HepG2 (cell line): ENCODE measurements around the gene PLXNB2. TPM values are rescaled to one million over a fixed set of nuclear protein-coding genes. Genes with fewer than 3 reads are reported as not detected.
A peak's percentile ranks its signal among the peaks of the same experiment; 100 is the strongest.

Experiments
- ATAC-seq: fragments of 200-7000 bp; cut with Tn5 transposase; 3 replicates; pipeline ENCODE4 v1.9.1; 2020; ENCODE audit warnings: mild to moderate bottlenecking, moderate library complexity
- BruUV-seq: library from RNA; stranded (reverse); fragments of 400-500 nt; replicated peaks from 2 replicates; lab custom pipeline; 2021; lab: Mats Ljungman, UMichigan
- CTCF ChIA-PET: fragments of 300-600 bp; formaldehyde crosslinking; extraction: SDS; loops from one replicate; lab custom pipeline; 2021; ENCODE audit warnings: low total read pairs, inconsistent platforms, low intra/inter-chr PET ratio; lab: Yijun Ruan, JAX
- POLR2A ChIA-PET: fragments of 350-600 bp; sonication (Branson Sonifier 250); formaldehyde crosslinking; loops from one replicate; lab custom pipeline; 2020; ENCODE audit warnings: antibody characterized with exemption, inconsistent platforms; lab: Yijun Ruan, JAX
- DNase-seq: peaks from one replicate; pipeline ENCODE4 v3.0.0-alpha.2; 2015; ENCODE audit warnings: low spot score
- FAIRE-seq: peaks from 3 replicates; lab custom pipeline; 2011; peaks lifted over from hg19 to GRCh38; lab: Jason Lieb, UNC
- H2AFZ ChIP-seq: one replicate; pipeline ENCODE4 v1.6.1; 2011; ENCODE audit warnings: low read length, inconsistent platforms
- H3K27ac ChIP-seq: fragments of 300-600 bp; 3 replicates; pipeline ENCODE4 v1.8.0; 2011; ENCODE audit warnings: mixed run types, mild to moderate bottlenecking, mixed read lengths, low read length, inconsistent platforms; ENCODE audit not compliant: insufficient read depth; ENCODE audit errors: extremely low read length
- H3K27me3 ChIP-seq, 2 experiments: fragments of 200-600 bp in 1 of 2; 2 replicates in 1 of 2; 3 replicates in 1 of 2; pipeline versions ENCODE4 v1.6.0 to v1.8.0; 2011; ENCODE audit warnings: low read length in 2 of 2, mild to moderate bottlenecking in 2 of 2, moderate library complexity in 2 of 2, inconsistent platforms in 1 of 2; ENCODE audit not compliant: insufficient read depth in 2 of 2, control insufficient read depth in 1 of 2
- H3K36me3 ChIP-seq, 2 experiments: fragments of 200-600 bp in 1 of 2; replicated peaks in 1 of 2; 2 replicates in 1 of 2; 3 replicates in 1 of 2; pipeline versions ENCODE4 v1.5.1 to v1.8.0; 2011; ENCODE audit warnings: low read length in 2 of 2, inconsistent platforms in 1 of 2; ENCODE audit not compliant: insufficient read depth in 2 of 2, control insufficient read depth in 1 of 2
- H3K4me1 ChIP-seq: 2 replicates; pipeline ENCODE4 v1.5.1; 2012; ENCODE audit warnings: low read length, inconsistent platforms; ENCODE audit not compliant: insufficient read depth
- H3K4me2 ChIP-seq: 2 replicates; pipeline ENCODE4 v1.6.0; 2011; ENCODE audit warnings: low read depth, low read length, inconsistent platforms
- H3K4me3 ChIP-seq, 3 experiments: fragments of 200-600 bp in 1 of 3; sonication (generic), shearing (Covaris generic) in 1 of 3; replicated peaks in 1 of 3; 2 replicates each; pipeline ENCODE4 v1.5.1; 2011 to 2016; ENCODE audit warnings: low read length in 3 of 3, inconsistent platforms in 2 of 3, low read depth in 2 of 3, mild to moderate bottlenecking in 2 of 3, control low read depth in 1 of 3, mixed read lengths in 1 of 3; ENCODE audit not compliant: insufficient read depth in 1 of 3
- H3K79me2 ChIP-seq: one replicate; pipeline ENCODE4 v1.6.1; 2011; ENCODE audit warnings: low read length, inconsistent platforms; ENCODE audit not compliant: insufficient read depth
- H3K9ac ChIP-seq: 2 replicates; pipeline ENCODE4 v1.6.0; 2011; ENCODE audit warnings: mild to moderate bottlenecking, low read depth, low read length, inconsistent platforms; ENCODE audit not compliant: insufficient read depth
- H3K9me3 ChIP-seq: 2 replicates; pipeline ENCODE4 v1.5.1; 2012; ENCODE audit warnings: mild to moderate bottlenecking, low read length
- H4K20me1 ChIP-seq: 2 replicates; pipeline ENCODE4 v1.6.0; 2011; ENCODE audit warnings: inconsistent platforms, mild to moderate bottlenecking, low read length, moderate library complexity; ENCODE audit not compliant: insufficient read depth
- BHLHE40 ChIP-seq: IDR thresholded peaks from 2 replicates; pipeline ENCODE4 v1.6.1; 2011; ENCODE audit warnings: low read length, improper control_type of control experiment
- CC2D1A ChIP-seq: sonication (generic); formaldehyde crosslinking; IDR thresholded peaks from 2 replicates; pipeline ENCODE4 v1.8.1; 2023; ENCODE audit warnings: mild to moderate bottlenecking, missing genetic modification reagents
- FOXK1 ChIP-seq: sonication (generic); formaldehyde crosslinking; IDR thresholded peaks from 2 replicates; pipeline ENCODE4 v1.4.0; 2020; ENCODE audit warnings: low read depth, missing genetic modification reagents, borderline replicate concordance
- FOXP1 ChIP-seq, 2 experiments: fragments of 450-650 bp in 1 of 2; IDR thresholded peaks; 2 replicates each; pipeline ENCODE4 v1.6.1; 2017 to 2018; ENCODE audit warnings: antibody characterized with exemption in 1 of 2
- NFKB2 ChIP-seq: sonication (generic); formaldehyde crosslinking; IDR thresholded peaks from 2 replicates; pipeline ENCODE4 v1.4.0; 2020; ENCODE audit warnings: missing genetic modification reagents, borderline replicate concordance
- REXO4 ChIP-seq: sonication (generic); formaldehyde crosslinking; IDR thresholded peaks from 2 replicates; pipeline ENCODE4 v1.8.0; 2022; ENCODE audit warnings: missing genetic modification reagents, mild to moderate bottlenecking, borderline replicate concordance
- SIN3A ChIP-seq: IDR thresholded peaks from 2 replicates; pipeline ENCODE4 v1.6.1; 2011; ENCODE audit warnings: low read depth, mild to moderate bottlenecking, control low read depth, low read length, borderline replicate concordance
- SIN3B ChIP-seq: fragments of 150-350 bp; IDR thresholded peaks from 2 replicates; pipeline ENCODE4 v1.6.1; 2014; ENCODE audit warnings: low read length
- TBX3 ChIP-seq: fragments of 450-650 bp; IDR thresholded peaks from 2 replicates; pipeline ENCODE4 v1.6.1; 2017; ENCODE audit warnings: antibody characterized with exemption, mild to moderate bottlenecking, inconsistent platforms, borderline replicate concordance
- TMF1 ChIP-seq: sonication (generic); formaldehyde crosslinking; IDR thresholded peaks from 2 replicates; pipeline ENCODE4 v1.8.1; 2022; ENCODE audit warnings: low read depth, missing genetic modification reagents
- ZNF296 ChIP-seq: sonication (generic); formaldehyde crosslinking; conservative IDR thresholded peaks from 2 replicates; pipeline ENCODE4 v1.5.0; 2020; ENCODE audit warnings: mild to moderate bottlenecking, missing genetic modification reagents
- ZNF337 ChIP-seq: sonication (generic); formaldehyde crosslinking; IDR thresholded peaks from 2 replicates; pipeline ENCODE4 v1.5.1; 2020; ENCODE audit warnings: missing genetic modification reagents, low read depth, mild to moderate bottlenecking, borderline replicate concordance
- ZNF556 ChIP-seq: sonication (generic); formaldehyde crosslinking; IDR thresholded peaks from 2 replicates; pipeline ENCODE4 v1.4.0; 2020; ENCODE audit warnings: mild to moderate bottlenecking, missing genetic modification reagents, borderline replicate concordance
- ZNF883 ChIP-seq: sonication (generic); formaldehyde crosslinking; IDR thresholded peaks from 2 replicates; pipeline ENCODE4 v1.5.1; 2020; ENCODE audit warnings: mild to moderate bottlenecking, missing genetic modification reagents; ENCODE audit errors: not compliant biosample characterization
- WGBS: methylation state at CpG from one replicate; pipeline ENCODE4 v1.1.6; 2017; ENCODE audit warnings: low lambda C conversion rate; 5-methylcytosine and 5-hydroxymethylcytosine counted together
- in situ Hi-C: cut with HindIII; loops from 2 replicates; pipeline ENCODE4 v1.10.0; 2017; ENCODE audit warnings: low pct_unique_long_range_greater_than_20kb; ENCODE audit not compliant: extremely low pct_ligation_motif_present
- intact Hi-C: fragments of 100-400 bp; cut with micrococcal nuclease; formaldehyde crosslinking; loops from one replicate; pipeline ENCODE4 v1.10.0; 2022; ENCODE audit not compliant: unreplicated experiment
- polyA plus RNA-seq, 8 experiments: library from polyadenylated mRNA; depleted of rRNA in 3 of 8; stranded (reverse) in 7 of 8; unstranded in 1 of 8; fragments of >200 nt; fragmentation: Illumina TruSeq in 4 of 8; extraction: Trizol in 4 of 8; gene quantifications; 2 replicates each; pipeline versions ENCODE4 v1.2.1 to v1.2.3, GENCODE V29; 2011 to 2016; ENCODE audit warnings: low read depth in 4 of 8, missing spikeins in 1 of 8, mixed read lengths in 1 of 8; ENCODE audit not compliant: insufficient read depth in 1 of 8
- total RNA-seq, 5 experiments: library from RNA; depleted of rRNA; stranded (reverse); fragments of >200 nt; fragmentation: Illumina TruSeq; extraction: Trizol; gene quantifications; 2 replicates each; pipeline ENCODE4 v1.2.3, GENCODE V29; 2016; ENCODE audit warnings: low read depth in 1 of 5
- TF ChIP-seq, protein P1 (sequence below): sonication (generic); formaldehyde crosslinking; IDR thresholded peaks from 2 replicates; pipeline ENCODE4 v1.4.0; 2020; ENCODE audit warnings: mild to moderate bottlenecking, missing genetic modification reagents, borderline replicate concordance
- TF ChIP-seq, protein P2 (sequence below): sonication (generic); formaldehyde crosslinking; IDR thresholded peaks from 2 replicates; pipeline ENCODE4 v1.5.0; 2020; ENCODE audit warnings: mild to moderate bottlenecking, missing genetic modification reagents, borderline replicate concordance
- TF ChIP-seq, protein P3 (sequence below): sonication (generic); formaldehyde crosslinking; IDR thresholded peaks from 2 replicates; pipeline ENCODE4 v1.8.1; 2023; ENCODE audit warnings: missing genetic modification reagents, inconsistent platforms, borderline replicate concordance
- TF ChIP-seq, protein P4 (sequence below): IDR thresholded peaks from 2 replicates; pipeline ENCODE4 v1.6.1; 2016; ENCODE audit warnings: missing compliant biosample characterization, missing genetic modification reagents, borderline replicate concordance

PLXNB2 gene
- total and polyA plus RNA-seq, 2 of the 13 experiments (the other 11 are each of a cell fraction or from before 2014, with no cell fraction given), result 32.6 to 68.9 TPM

DNA sequence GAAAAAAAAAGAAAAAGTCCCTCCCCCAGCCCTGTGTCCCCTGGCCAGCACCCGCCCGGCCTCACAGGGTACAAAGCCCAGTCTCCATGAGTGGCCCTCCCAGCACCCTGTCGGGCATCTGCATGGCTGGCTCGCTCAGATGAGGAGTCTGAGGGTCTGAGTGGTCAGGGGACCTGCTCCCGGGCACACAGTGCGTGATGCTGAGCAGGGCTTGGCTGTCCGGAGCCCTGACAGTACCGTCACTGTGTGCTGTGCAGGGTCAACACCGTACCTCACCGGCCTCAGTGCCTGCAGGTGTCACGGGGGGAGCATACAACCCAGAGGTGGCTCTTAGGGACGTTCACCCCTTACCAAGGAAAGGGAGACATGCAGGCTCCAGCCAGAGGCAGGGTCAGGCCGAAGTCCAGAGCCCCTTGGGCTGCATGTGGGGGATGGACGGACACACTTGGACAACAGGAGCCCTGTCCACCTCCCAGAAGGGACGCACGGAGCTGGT, 3.6 kb upstream of the PLXNB2 start:
- ChIA-PET CTCF (interaction anchor here (0.8 to 1.9 kb wide), 2 partner anchors 20 to 35 kb away, joined by 3 to 12 read pairs; no protein-coding TSS in a partner anchor), POLR2A (interaction anchor here (0.5 to 3.8 kb wide), 4 partner anchors 9 to 17 kb away, joined by 3 to 27 read pairs (median 3); no protein-coding TSS in a partner anchor)
- intact Hi-C loops, result no loop called here
- peak overlapping the region; percentile 81 for H3K4me2 ChIP-seq
- H3K27ac ChIP-seq, result peak overlapping the region; percentile 41
- in situ Hi-C loops, result no loop called here
- H3K4me3 ChIP-seq, result peak overlapping the region; percentile 20 to 69 (median 48)
- H3K36me3 ChIP-seq, result no peaks in the 10 kb centered on the region
- no peaks in the 10 kb centered on the region for H3K9me3 ChIP-seq
- DNase-seq, result peak; percentile 39
- peak overlapping the region; percentile 42 for H3K9ac ChIP-seq
- no peaks in the 10 kb centered on the region; a peak in 2 of 5 replicates for H3K27me3 ChIP-seq
- no peak overlapping the region for H2AFZ ChIP-seq
- peaks cover 9% of the 10 kb centered on the region for H3K79me2 ChIP-seq
- H3K4me1 ChIP-seq, result peaks cover 74% of the 10 kb centered on the region
- ATAC-seq, result peak; percentile 44
- no CpG with 5 or more reads among the region's 16 CpGs for WGBS
- no TSS peak for BruUV-seq
- FAIRE-seq, result no peak
- H4K20me1 ChIP-seq, result no peaks in the 10 kb centered on the region
- TF ChIP-seq ZNF296 (peak; percentile 74; the same call in 1 of the 2 replicates), REXO4 (CRISPR knock-in tag) (no peak), FOXP1 (IDR thresholded peaks at IDR 0.05) (no peak), FOXP1 (CRISPR knock-in tag; IDR thresholded peaks at IDR 0.05) (no peak), ZNF556 (CRISPR knock-in tag) (no peak), TBX3 (no peak), FOXK1 (CRISPR knock-in tag) (no peak), ZNF883 (CRISPR knock-in tag) (no peak), CC2D1A (CRISPR knock-in tag) (no peak), BHLHE40 (no peak), TMF1 (CRISPR knock-in tag) (no peak), NFKB2 (no peak), SIN3A (no peak), ZNF337 (CRISPR knock-in tag) (no peak), SIN3B (no peak)
- TF ChIP-seq, protein P1, sequence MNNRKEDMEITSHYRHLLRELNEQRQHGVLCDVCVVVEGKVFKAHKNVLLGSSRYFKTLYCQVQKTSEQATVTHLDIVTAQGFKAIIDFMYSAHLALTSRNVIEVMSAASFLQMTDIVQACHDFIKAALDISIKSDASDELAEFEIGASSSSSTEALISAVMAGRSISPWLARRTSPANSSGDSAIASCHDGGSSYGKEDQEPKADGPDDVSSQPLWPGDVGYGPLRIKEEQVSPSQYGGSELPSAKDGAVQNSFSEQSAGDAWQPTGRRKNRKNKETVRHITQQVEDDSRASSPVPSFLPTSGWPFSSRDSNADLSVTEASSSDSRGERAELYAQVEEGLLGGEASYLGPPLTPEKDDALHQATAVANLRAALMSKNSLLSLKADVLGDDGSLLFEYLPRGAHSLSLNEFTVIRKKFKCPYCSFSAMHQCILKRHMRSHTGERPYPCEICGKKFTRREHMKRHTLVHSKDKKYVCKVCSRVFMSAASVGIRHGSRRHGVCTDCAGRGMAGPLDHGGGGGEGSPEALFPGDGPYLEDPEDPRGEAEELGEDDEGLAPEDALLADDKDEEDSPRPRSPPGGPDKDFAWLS, result no peak
- TF ChIP-seq, protein P2, sequence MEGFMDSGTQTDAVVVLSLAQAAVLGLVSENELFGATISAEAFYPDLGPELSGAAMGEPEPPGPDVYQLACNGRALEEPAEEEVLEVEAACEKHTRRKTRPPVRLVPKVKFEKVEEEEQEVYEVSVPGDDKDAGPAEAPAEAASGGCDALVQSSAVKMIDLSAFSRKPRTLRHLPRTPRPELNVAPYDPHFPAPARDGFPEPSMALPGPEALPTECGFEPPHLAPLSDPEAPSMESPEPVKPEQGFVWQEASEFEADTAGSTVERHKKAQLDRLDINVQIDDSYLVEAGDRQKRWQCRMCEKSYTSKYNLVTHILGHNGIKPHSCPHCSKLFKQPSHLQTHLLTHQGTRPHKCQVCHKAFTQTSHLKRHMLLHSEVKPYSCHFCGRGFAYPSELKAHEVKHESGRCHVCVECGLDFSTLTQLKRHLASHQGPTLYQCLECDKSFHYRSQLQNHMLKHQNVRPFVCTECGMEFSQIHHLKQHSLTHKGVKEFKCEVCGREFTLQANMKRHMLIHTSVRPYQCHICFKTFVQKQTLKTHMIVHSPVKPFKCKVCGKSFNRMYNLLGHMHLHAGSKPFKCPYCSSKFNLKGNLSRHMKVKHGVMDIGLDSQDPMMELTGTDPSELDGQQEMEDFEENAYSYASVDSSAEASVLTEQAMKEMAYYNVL (CRISPR knock-in tag), result no peak
- TF ChIP-seq, protein P3, sequence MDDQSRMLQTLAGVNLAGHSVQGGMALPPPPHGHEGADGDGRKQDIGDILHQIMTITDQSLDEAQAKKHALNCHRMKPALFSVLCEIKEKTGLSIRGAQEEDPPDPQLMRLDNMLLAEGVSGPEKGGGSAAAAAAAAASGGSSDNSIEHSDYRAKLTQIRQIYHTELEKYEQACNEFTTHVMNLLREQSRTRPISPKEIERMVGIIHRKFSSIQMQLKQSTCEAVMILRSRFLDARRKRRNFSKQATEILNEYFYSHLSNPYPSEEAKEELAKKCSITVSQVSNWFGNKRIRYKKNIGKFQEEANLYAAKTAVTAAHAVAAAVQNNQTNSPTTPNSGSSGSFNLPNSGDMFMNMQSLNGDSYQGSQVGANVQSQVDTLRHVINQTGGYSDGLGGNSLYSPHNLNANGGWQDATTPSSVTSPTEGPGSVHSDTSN (CRISPR knock-in tag), result no peak
- TF ChIP-seq, protein P4, sequence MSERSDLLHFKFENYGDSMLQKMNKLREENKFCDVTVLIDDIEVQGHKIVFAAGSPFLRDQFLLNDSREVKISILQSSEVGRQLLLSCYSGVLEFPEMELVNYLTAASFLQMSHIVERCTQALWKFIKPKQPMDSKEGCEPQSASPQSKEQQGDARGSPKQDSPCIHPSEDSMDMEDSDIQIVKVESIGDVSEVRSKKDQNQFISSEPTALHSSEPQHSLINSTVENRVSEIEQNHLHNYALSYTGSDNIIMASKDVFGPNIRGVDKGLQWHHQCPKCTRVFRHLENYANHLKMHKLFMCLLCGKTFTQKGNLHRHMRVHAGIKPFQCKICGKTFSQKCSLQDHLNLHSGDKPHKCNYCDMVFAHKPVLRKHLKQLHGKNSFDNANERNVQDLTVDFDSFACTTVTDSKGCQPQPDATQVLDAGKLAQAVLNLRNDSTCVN, result no peak
